GM23338 (cell line): Measurements from ENCODE around the gene RGS3. TPM values are rescaled to one million over a fixed set of nuclear protein-coding genes. Genes with fewer than 3 reads are reported as not detected.

Experiments used
- ATAC-seq: fragments of 200-7000 bp; cut with Tn5 transposase; 3 replicates; pipeline ENCODE4 v1.9.1; 2020
- DNase-seq: peaks from one replicate; pipeline ENCODE4 v3.0.0-alpha.2; 2015; ENCODE audit warnings: low spot score
- H2AFZ ChIP-seq: fragments of 200-600 bp; sonication (generic); 2 replicates; pipeline ENCODE4 v1.8.0; 2016; ENCODE audit warnings: antibody characterized with exemption, mild to moderate bottlenecking, moderate library complexity
- H3F3A ChIP-seq: fragments of 200-600 bp; sonication (generic); replicated peaks from 2 replicates; pipeline ENCODE4 v1.8.0; 2017; ENCODE audit warnings: antibody characterized with exemption, mixed run types, low read depth
- H3K27ac ChIP-seq: fragments of 200-600 bp; sonication (generic); 2 replicates; pipeline ENCODE4 v1.6.1; 2016; ENCODE audit warnings: low read depth
- H3K27me3 ChIP-seq: fragments of 200-600 bp; sonication (generic); 2 replicates; pipeline ENCODE4 v1.8.0; 2016; ENCODE audit warnings: mild to moderate bottlenecking, mixed run types, moderate library complexity; ENCODE audit not compliant: insufficient read depth
- H3K36me3 ChIP-seq: fragments of 200-600 bp; sonication (generic); 2 replicates; pipeline ENCODE4 v1.8.0; 2016; ENCODE audit warnings: mild to moderate bottlenecking; ENCODE audit not compliant: insufficient read depth
- H3K4me1 ChIP-seq: fragments of 200-600 bp; sonication (generic); 2 replicates; pipeline ENCODE4 v1.8.0; 2016; ENCODE audit warnings: mild to moderate bottlenecking, moderate library complexity; ENCODE audit not compliant: insufficient read depth
- H3K4me2 ChIP-seq: fragments of 200-600 bp; sonication (generic); 2 replicates; pipeline ENCODE4 v1.7.1; 2017; ENCODE audit warnings: mixed run types
- H3K4me3 ChIP-seq: fragments of 200-600 bp; sonication (generic); 2 replicates; pipeline ENCODE4 v1.6.1; 2016; ENCODE audit warnings: mixed run types
- H3K79me2 ChIP-seq: fragments of 200-600 bp; sonication (generic); replicated peaks from 2 replicates; pipeline ENCODE4 v1.8.0; 2017; ENCODE audit warnings: mild to moderate bottlenecking; ENCODE audit not compliant: insufficient read depth
- H3K9me2 ChIP-seq: fragments of 200-600 bp; sonication (generic); 2 replicates; pipeline ENCODE4 v1.8.0; 2017; ENCODE audit not compliant: insufficient read depth
- H4K20me1 ChIP-seq: fragments of 200-600 bp; sonication (generic); replicated peaks from 2 replicates; pipeline ENCODE4 v1.8.0; 2017; ENCODE audit warnings: mild to moderate bottlenecking; ENCODE audit not compliant: insufficient read depth
- H3K27ac Mint-ChIP-seq: 2 replicates; pipeline ENCODE4 v1.8.0; 2020; ENCODE audit warnings: inconsistent platforms, mild to moderate bottlenecking, moderate library complexity, mixed read lengths
- H3K27me3 Mint-ChIP-seq: 3 replicates; pipeline ENCODE4 v1.8.0; 2022; ENCODE audit warnings: low read depth, mild to moderate bottlenecking, moderate library complexity, mixed read lengths, inconsistent platforms; ENCODE audit not compliant: insufficient read depth, poor library complexity
- H3K36me3 Mint-ChIP-seq: 3 replicates; pipeline ENCODE4 v1.8.0; 2021; ENCODE audit warnings: low read depth, mild to moderate bottlenecking, inconsistent platforms, moderate library complexity, mixed read lengths
- H3K4me1 Mint-ChIP-seq: 3 replicates; pipeline ENCODE4 v1.8.0; 2020; ENCODE audit warnings: mild to moderate bottlenecking, inconsistent platforms, mixed read lengths
- H3K4me3 Mint-ChIP-seq: 3 replicates; pipeline ENCODE4 v1.8.0; 2021; ENCODE audit warnings: moderate library complexity, mild to moderate bottlenecking, inconsistent platforms, mixed read lengths
- H3K9me3 Mint-ChIP-seq: 3 replicates; pipeline ENCODE4 v1.8.0; 2020; ENCODE audit warnings: moderate library complexity, mild to moderate bottlenecking, inconsistent platforms, mixed read lengths
- CTCF ChIP-seq, 2 experiments: fragments of 200-600 bp in 1 of 2; sonication (generic) in 1 of 2; conservative IDR thresholded peaks; 2 replicates each; pipeline versions ENCODE4 v1.5.1 to v1.6.1; 2016 to 2017; ENCODE audit warnings: antibody characterized with exemption in 2 of 2, low read depth in 2 of 2, mild to moderate bottlenecking in 2 of 2, moderate library complexity in 1 of 2
- EZH2 ChIP-seq: fragments of 200-600 bp; sonication (generic); IDR thresholded peaks from one replicate; pipeline ENCODE4 v1.8.0; 2017; ENCODE audit warnings: antibody characterized with exemption, mild to moderate bottlenecking, low read depth; ENCODE audit not compliant: unreplicated experiment
- ZNF462 ChIP-seq: fragments of 250-450 bp; sonication (Bioruptor Pico); IDR thresholded peaks from 2 replicates; pipeline ENCODE4 v1.5.0; 2020; ENCODE audit warnings: mild to moderate bottlenecking, moderate library complexity
- polyA plus RNA-seq: library from polyadenylated mRNA; unstranded; fragments of >200 nt; fragmentation: Nextera tagmentation; extraction: Ambion mirVana; gene quantifications from 2 replicates; pipeline ENCODE4 v1.2.1, GENCODE V29; 2016
- total RNA-seq: library from RNA; depleted of rRNA; stranded (reverse); fragments of >200 nt; shearing (Covaris generic); gene quantifications from 2 replicates; pipeline ENCODE4 v1.2.3, GENCODE V29; 2014
- TF ChIP-seq, protein P1 (sequence below): IDR thresholded peaks from one replicate; pipeline ENCODE4 v1.6.1; 2018; ENCODE audit warnings: antibody characterized with exemption; ENCODE audit not compliant: unreplicated experiment

The RGS3 gene
- total and polyA plus RNA-seq, 2 experiments from 2014 or later = 14.2 to 24.3 TPM

DNA sequence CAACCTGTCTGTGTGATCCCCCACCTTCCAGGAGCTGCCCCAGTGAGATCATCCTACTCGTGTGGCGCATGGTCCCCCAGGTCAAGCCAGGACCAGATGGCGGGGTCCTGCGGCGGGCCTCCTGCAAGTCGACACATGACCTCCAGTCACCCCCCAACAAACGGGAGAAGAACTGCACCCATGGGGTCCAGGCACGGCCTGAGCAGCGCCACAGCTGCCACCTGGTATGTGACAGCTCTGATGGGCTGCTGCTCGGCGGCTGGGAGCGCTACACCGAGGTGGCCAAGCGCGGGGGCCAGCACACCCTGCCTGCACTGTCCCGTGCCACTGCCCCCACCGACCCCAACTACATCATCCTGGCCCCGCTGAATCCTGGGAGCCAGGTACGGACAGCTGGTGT lies 43.7 kb downstream of the RGS3 start (continued):
- no peak for TF ChIP-seq ZNF462 (CRISPR knock-in tag)
- TF ChIP-seq, protein P1, sequence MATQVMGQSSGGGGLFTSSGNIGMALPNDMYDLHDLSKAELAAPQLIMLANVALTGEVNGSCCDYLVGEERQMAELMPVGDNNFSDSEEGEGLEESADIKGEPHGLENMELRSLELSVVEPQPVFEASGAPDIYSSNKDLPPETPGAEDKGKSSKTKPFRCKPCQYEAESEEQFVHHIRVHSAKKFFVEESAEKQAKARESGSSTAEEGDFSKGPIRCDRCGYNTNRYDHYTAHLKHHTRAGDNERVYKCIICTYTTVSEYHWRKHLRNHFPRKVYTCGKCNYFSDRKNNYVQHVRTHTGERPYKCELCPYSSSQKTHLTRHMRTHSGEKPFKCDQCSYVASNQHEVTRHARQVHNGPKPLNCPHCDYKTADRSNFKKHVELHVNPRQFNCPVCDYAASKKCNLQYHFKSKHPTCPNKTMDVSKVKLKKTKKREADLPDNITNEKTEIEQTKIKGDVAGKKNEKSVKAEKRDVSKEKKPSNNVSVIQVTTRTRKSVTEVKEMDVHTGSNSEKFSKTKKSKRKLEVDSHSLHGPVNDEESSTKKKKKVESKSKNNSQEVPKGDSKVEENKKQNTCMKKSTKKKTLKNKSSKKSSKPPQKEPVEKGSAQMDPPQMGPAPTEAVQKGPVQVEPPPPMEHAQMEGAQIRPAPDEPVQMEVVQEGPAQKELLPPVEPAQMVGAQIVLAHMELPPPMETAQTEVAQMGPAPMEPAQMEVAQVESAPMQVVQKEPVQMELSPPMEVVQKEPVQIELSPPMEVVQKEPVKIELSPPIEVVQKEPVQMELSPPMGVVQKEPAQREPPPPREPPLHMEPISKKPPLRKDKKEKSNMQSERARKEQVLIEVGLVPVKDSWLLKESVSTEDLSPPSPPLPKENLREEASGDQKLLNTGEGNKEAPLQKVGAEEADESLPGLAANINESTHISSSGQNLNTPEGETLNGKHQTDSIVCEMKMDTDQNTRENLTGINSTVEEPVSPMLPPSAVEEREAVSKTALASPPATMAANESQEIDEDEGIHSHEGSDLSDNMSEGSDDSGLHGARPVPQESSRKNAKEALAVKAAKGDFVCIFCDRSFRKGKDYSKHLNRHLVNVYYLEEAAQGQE = no peak

DNA sequence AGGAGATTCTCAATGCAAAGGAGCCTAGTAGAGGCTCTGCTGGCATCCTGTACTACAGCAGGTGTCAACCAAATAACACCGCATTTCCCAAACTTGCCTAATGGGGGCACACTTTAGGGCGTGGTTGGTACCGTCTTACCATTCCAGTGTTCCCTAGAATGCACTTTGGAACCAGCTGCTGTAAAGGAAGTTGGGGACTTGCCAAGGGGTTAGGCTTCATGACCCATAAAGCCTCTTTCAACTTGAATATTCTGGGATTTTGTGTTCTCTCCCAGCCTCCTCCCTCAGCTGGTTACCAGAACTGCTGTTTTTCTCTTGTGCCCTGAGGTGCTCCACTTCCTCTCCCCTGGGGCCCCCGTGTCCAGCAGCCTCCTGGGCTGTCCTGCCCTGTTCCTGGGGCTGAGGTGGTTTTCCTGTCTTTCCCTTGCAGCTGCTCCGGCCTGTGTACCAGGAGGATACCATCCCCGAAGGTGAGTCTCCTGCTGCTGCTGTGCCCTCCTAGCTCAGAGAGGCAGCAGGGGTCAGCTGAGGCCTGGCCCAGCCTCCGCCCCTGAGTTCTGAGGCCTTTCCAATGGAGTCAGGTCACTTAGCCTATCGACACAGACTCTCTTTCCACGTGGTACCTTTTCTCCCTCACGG lies 44.7 kb downstream of the RGS3 start:
- Mint-ChIP-seq H3K27ac (no peak overlapping the region), H3K27me3 (peaks cover 14% of the 10 kb centered on the region), H3K9me3 (no peaks in the 10 kb centered on the region), H3K4me3 (no peak overlapping the region), H3K4me1 (peaks cover 25% of the 10 kb centered on the region), H3K36me3 (no peaks in the 10 kb centered on the region)
- Histone ChIP-seq H3K9me2 (no peaks in the 10 kb centered on the region), H2AFZ (no peak overlapping the region), H3K4me1 (peaks cover 3% of the 10 kb centered on the region; the same call in 1 of the 2 replicates), H3K4me2 (no peak overlapping the region), H4K20me1 (no peaks in the 10 kb centered on the region), H3K4me3 (no peak overlapping the region), H3K27ac (no peak overlapping the region), H3F3A (no peaks in the 10 kb centered on the region), H3K36me3 (no peaks in the 10 kb centered on the region), H3K27me3 (no peaks in the 10 kb centered on the region), H3K79me2 (no peaks in the 10 kb centered on the region)
- ATAC-seq (peak; percentile 60), DNase-seq (peak; percentile 56)
- TF ChIP-seq EZH2 (no peak), CTCF (conservative IDR thresholded peaks at IDR 0.05; ENCODE audit: low read depth in 2 of 2) (peak; percentile 62 to 65)
